ENCODE data around the gene LAMB2. TPM values are rescaled to one million over a fixed set of nuclear protein-coding genes. Genes with fewer than 3 reads are reported as not detected.

LAMB2 gene
- total RNA-seq, 1 donor from 2014 or later: not detected

GRCh38 chr3:49079270-49079669 is 53.6 kb downstream of the LAMB2 start:
- intact Hi-C loops (cut with micrococcal nuclease): no loop called here

GRCh38 chr3:49076646-49077045 is 56.2 kb downstream of the LAMB2 start:
- intact Hi-C loops (cut with micrococcal nuclease): no loop called here

GRCh38 chr3:49076116-49076515 is 56.7 kb downstream of the LAMB2 start:
- intact Hi-C loops (cut with micrococcal nuclease): no loop called here

Other genes starting within 250 kb of the LAMB2 start
- 28.6 and 30.0 TPM in 2 replicates for gene SLC25A20, start 234.2 kb downstream of the LAMB2 start, total RNA-seq
- gene ARIH2, start 214.2 kb downstream of the LAMB2 start, total RNA-seq: 114 and 119 TPM in 2 replicates
- 37.9 and 39.8 TPM in 2 replicates for gene P4HTM, start 142.8 kb downstream of the LAMB2 start, total RNA-seq
- 156 TPM in 2 replicates for gene WDR6, start 125.7 kb downstream of the LAMB2 start, total RNA-seq
- gene DALRD3, start 114.5 kb downstream of the LAMB2 start, total RNA-seq: 21.9 and 23.7 TPM in 2 replicates
- 110 and 111 TPM in 2 replicates for gene NDUFAF3, start 110.9 kb downstream of the LAMB2 start, total RNA-seq
- 259 and 264 TPM in 2 replicates for gene IMPDH2, start 103.7 kb downstream of the LAMB2 start, total RNA-seq
- gene QRICH1, start 39.0 kb downstream of the LAMB2 start, total RNA-seq: 138 and 147 TPM in 2 replicates
- 217 and 243 TPM in 2 replicates for gene QARS1, start 28.3 kb downstream of the LAMB2 start, total RNA-seq
- 61.2 and 63.5 TPM in 2 replicates for gene USP19, start 12.2 kb downstream of the LAMB2 start, total RNA-seq
- 23.4 and 24.0 TPM in 2 replicates for gene CCDC71, start 33.3 kb upstream of the LAMB2 start, total RNA-seq
- 0.66 and 1.1 TPM in 2 replicates for gene KLHDC8B, start 38.5 kb upstream of the LAMB2 start, total RNA-seq
- gene C3orf62, start 144.2 kb upstream of the LAMB2 start, total RNA-seq: 11.6 and 12.7 TPM in 2 replicates
- gene USP4, start 207.0 kb upstream of the LAMB2 start, total RNA-seq: 84.2 and 87.9 TPM in 2 replicates
- 118 and 123 TPM in 2 replicates for gene GPX1, start 225.3 kb upstream of the LAMB2 start, total RNA-seq

Measured in T-helper 2 cell treated with Interferon-gamma antibody and Interleukin-4, amounts not matched to agents 100 ng/mL and 5 ng/mL, for 36 hours (primary cell).